H1 (cell line): Measurements from ENCODE around the gene FRY. TPM values are rescaled to one million over a fixed set of nuclear protein-coding genes. Genes with fewer than 3 reads are reported as not detected.

Experiments
- CTCF ChIA-PET: fragments of 300-600 bp; sonication (Branson Sonifier 250); formaldehyde crosslinking; loops from one replicate; lab custom pipeline; 2021; ENCODE audit not compliant: partially characterized antibody; lab: Charles Lee
- POLR2A ChIA-PET: fragments of 300-600 bp; sonication (Branson Sonifier 250); formaldehyde crosslinking; loops from one replicate; lab custom pipeline; 2021; ENCODE audit warnings: inconsistent platforms; ENCODE audit not compliant: partially characterized antibody; lab: Charles Lee
- DNase-seq, 2 experiments: peaks; one replicate each; pipeline versions ENCODE4 v3.0.0 to v3.0.0-alpha.2; 2010 to 2022; ENCODE audit warnings: low spot score in 2 of 2, low read depth in 1 of 2, mixed read lengths in 1 of 2
- FAIRE-seq: peaks from 2 replicates; lab custom pipeline; 2011; peaks lifted over from hg19 to GRCh38; lab: Jason Lieb, UNC
- H2AFZ ChIP-seq: 2 replicates; pipeline ENCODE4 v1.8.1; 2012; ENCODE audit warnings: low read length, inconsistent platforms
- H2AK5ac ChIP-seq: 2 replicates; pipeline ENCODE4 v1.6.1; 2013; ENCODE audit warnings: low read depth, low read length
- H2BK120ac ChIP-seq: replicated peaks from 2 replicates; pipeline ENCODE3; 2013; ENCODE audit warnings: low read depth, low read length, inconsistent platforms
- H2BK12ac ChIP-seq: 2 replicates; pipeline ENCODE4 v1.6.1; 2013; ENCODE audit warnings: low read depth, low read length
- H2BK15ac ChIP-seq: 2 replicates; pipeline ENCODE4 v1.6.1; 2013; ENCODE audit warnings: low read length
- H2BK20ac ChIP-seq: 2 replicates; pipeline ENCODE4 v1.6.1; 2013; ENCODE audit warnings: low read length
- H2BK5ac ChIP-seq: 2 replicates; pipeline ENCODE4 v1.6.1; 2013; ENCODE audit warnings: low read depth, low read length
- H3K14ac ChIP-seq: 2 replicates; pipeline ENCODE4 v1.6.1; 2013; ENCODE audit warnings: inconsistent platforms; ENCODE audit not compliant: insufficient read length
- H3K18ac ChIP-seq: 2 replicates; pipeline ENCODE4 v1.6.1; 2013; ENCODE audit warnings: low read length; ENCODE audit errors: extremely low read depth
- H3K23ac ChIP-seq: 2 replicates; pipeline ENCODE4 v1.6.1; 2013; ENCODE audit warnings: inconsistent platforms; ENCODE audit not compliant: insufficient read length
- H3K23me2 ChIP-seq: 2 replicates; pipeline ENCODE4 v1.6.1; 2013; ENCODE audit warnings: low read depth, low read length
- H3K27ac ChIP-seq: 2 replicates; pipeline ENCODE4 v1.6.1; 2011; ENCODE audit warnings: low read depth, low read length, inconsistent platforms
- H3K27me3 ChIP-seq, 4 experiments: replicated peaks in 1 of 4; 1 replicate in 1 of 4; 2 replicates in 3 of 4; pipeline versions ENCODE4 v1.6.1 to v1.8.1; 2011 to 2013; ENCODE audit warnings: low read length in 3 of 4, mild to moderate bottlenecking in 3 of 4, inconsistent platforms in 2 of 4, mixed read lengths in 2 of 4, moderate library complexity in 1 of 4; ENCODE audit not compliant: control insufficient read depth in 3 of 4, insufficient read depth in 3 of 4; ENCODE audit errors: extremely low read depth in 1 of 4
- H3K36me3 ChIP-seq, 4 experiments: 2 replicates each; pipeline versions ENCODE4 v1.6.1 to v1.8.1; 2011 to 2013; ENCODE audit warnings: mild to moderate bottlenecking in 4 of 4, low read length in 3 of 4, moderate library complexity in 2 of 4, control low read depth in 1 of 4, inconsistent platforms in 1 of 4; ENCODE audit not compliant: insufficient read depth in 4 of 4, control insufficient read depth in 2 of 4
- H3K4ac ChIP-seq: replicated peaks from 2 replicates; pipeline ENCODE3; 2013; ENCODE audit warnings: low read length, low read depth, mixed read lengths, inconsistent platforms; ENCODE audit not compliant: insufficient read length
- H3K4me1 ChIP-seq, 4 experiments: replicated peaks in 1 of 4; 1 replicate in 1 of 4; 2 replicates in 3 of 4; pipeline versions ENCODE4 v1.6.1 to v1.8.1; 2011 to 2013; ENCODE audit warnings: low read length in 3 of 4, inconsistent platforms in 2 of 4, mixed read lengths in 1 of 4; ENCODE audit not compliant: insufficient read depth in 4 of 4, control insufficient read depth in 3 of 4
- H3K4me2 ChIP-seq, 2 experiments: 2 replicates each; pipeline versions ENCODE4 v1.6.1 to v1.8.1; 2011 to 2013; ENCODE audit warnings: low read depth in 2 of 2, low read length in 2 of 2, control low read depth in 1 of 2, inconsistent platforms in 1 of 2, mild to moderate bottlenecking in 1 of 2; ENCODE audit not compliant: insufficient read depth in 1 of 2
- H3K4me3 ChIP-seq, 4 experiments: fragments of 200-600, 300-600 bp in 1 of 4; sonication (generic), shearing (Covaris generic), sonication (Bioruptor Twin) in 1 of 4; 2 replicates each; pipeline versions ENCODE4 v1.5.1 to v1.8.1; 2011 to 2016; ENCODE audit warnings: low read length in 4 of 4, low read depth in 3 of 4, control low read depth in 2 of 4, inconsistent platforms in 2 of 4, mild to moderate bottlenecking in 2 of 4, mixed read lengths in 1 of 4, moderate library complexity in 1 of 4; ENCODE audit not compliant: insufficient read depth in 2 of 4; ENCODE audit errors: extremely low read depth in 1 of 4
- H3K56ac ChIP-seq: replicated peaks from 2 replicates; pipeline ENCODE3; 2013; ENCODE audit warnings: low read depth, mild to moderate bottlenecking, mixed read lengths, low read length, inconsistent platforms; ENCODE audit not compliant: insufficient read length
- H3K79me1 ChIP-seq: 2 replicates; pipeline ENCODE4 v1.6.1; 2013; ENCODE audit warnings: low read depth, low read length, control low read depth
- H3K79me2 ChIP-seq, 2 experiments: 2 replicates each; pipeline versions ENCODE4 v1.6.1 to v1.8.1; 2012 to 2013; ENCODE audit warnings: low read length in 2 of 2, mild to moderate bottlenecking in 2 of 2, inconsistent platforms in 1 of 2; ENCODE audit not compliant: insufficient read depth in 2 of 2, control insufficient read depth in 1 of 2
- H3K9ac ChIP-seq, 4 experiments: replicated peaks in 1 of 4; 1 replicate in 1 of 4; 2 replicates in 3 of 4; pipeline versions ENCODE4 v1.6.1 to v1.8.1; 2011 to 2013; ENCODE audit warnings: low read depth in 3 of 4, low read length in 3 of 4, control low read depth in 2 of 4, mild to moderate bottlenecking in 2 of 4, moderate library complexity in 2 of 4, inconsistent platforms in 1 of 4; ENCODE audit errors: extremely low read depth in 1 of 4
- H3K9me3 ChIP-seq, 2 experiments: 2 replicates each; pipeline versions ENCODE4 v1.6.1 to v1.8.1; 2012 to 2013; ENCODE audit warnings: mild to moderate bottlenecking in 2 of 2, moderate library complexity in 2 of 2, control low read depth in 1 of 2, inconsistent platforms in 1 of 2, low read depth in 1 of 2, low read length in 1 of 2, mixed read lengths in 1 of 2; ENCODE audit not compliant: insufficient read depth in 2 of 2
- H4K20me1 ChIP-seq, 2 experiments: replicated peaks in 1 of 2; 2 replicates each; pipeline versions ENCODE3 to v1.8.1; 2011 to 2013; ENCODE audit warnings: inconsistent platforms in 2 of 2, low read length in 2 of 2, mild to moderate bottlenecking in 1 of 2; ENCODE audit not compliant: insufficient read depth in 2 of 2, control insufficient read depth in 1 of 2
- H4K5ac ChIP-seq: 2 replicates; pipeline ENCODE4 v1.6.1; 2013; ENCODE audit warnings: low read length, low read depth, mixed read lengths, inconsistent platforms; ENCODE audit not compliant: insufficient read length
- H4K8ac ChIP-seq: 2 replicates; pipeline ENCODE4 v1.8.0; 2013; ENCODE audit warnings: mild to moderate bottlenecking, moderate library complexity, low read length, inconsistent platforms; ENCODE audit not compliant: insufficient read depth; ENCODE audit errors: extremely low read depth
- H4K91ac ChIP-seq: replicated peaks from 2 replicates; pipeline ENCODE3; 2013; ENCODE audit warnings: low read length, mixed read lengths, inconsistent platforms; ENCODE audit not compliant: insufficient read length
- BCL11A ChIP-seq, 2 experiments: IDR thresholded peaks; one replicate each; pipeline ENCODE4 v1.6.1; 2011; ENCODE audit warnings: low read depth in 2 of 2, low read length in 2 of 2, mild to moderate bottlenecking in 2 of 2
- RFX5 ChIP-seq: IDR thresholded peaks from 2 replicates; pipeline ENCODE4 v1.6.1; 2011; ENCODE audit warnings: low read depth, low read length, improper control_type of control experiment, borderline replicate concordance
- polyA plus RNA-seq, 7 experiments: library from polyadenylated mRNA; depleted of rRNA in 3 of 7; stranded (reverse) in 5 of 7; unstranded in 2 of 7; fragments of >200 nt in 5 of 7; fragments of 200-250 nt in 2 of 7; gene quantifications; 1 replicate in 5 of 7; 2 replicates in 1 of 7; 4 replicates in 1 of 7; pipeline versions ENCODE4 v1.2.1 to v1.2.3, GENCODE V29; 2011 to 2013; ENCODE audit warnings: missing spikeins in 2 of 7, mixed read lengths in 2 of 7
- total RNA-seq: library from RNA; stranded (reverse); fragmentation: NEBNext Ultra II Directional; extraction: Animal tissue kit (Norgen Biotek cat#: 25700); gene quantifications from 2 replicates; pipeline ENCODE4 v1.2.1, GENCODE V29; 2021

The FRY gene
- total and polyA plus RNA-seq, 2 of the 8 experiments (the other 6 are each of a cell fraction or from before 2014, with no cell fraction given) = 4.3 to 9.2 TPM

- H3K4ac ChIP-seq = no peak overlapping the region
- peaks cover 0 to 35% (median 12%) of the 10 kb centered on the region in 4 experiments; a peak in 4 of 8 replicates for H3K36me3 ChIP-seq
- no peak overlapping the region for H2AFZ ChIP-seq
- H4K20me1 ChIP-seq = no peaks in the 10 kb centered on the region
- no peaks in the 10 kb centered on the region for H3K4me1 ChIP-seq
- no peak overlapping the region for H3K9ac ChIP-seq
- H3K18ac ChIP-seq = no peak overlapping the region
- no peak overlapping the region for H3K4me2 ChIP-seq
- H3K9me3 ChIP-seq = no peaks in the 10 kb centered on the region
- DNase-seq = no peak
- no peak overlapping the region for H2AK5ac ChIP-seq
- H3K27me3 ChIP-seq = no peaks in the 10 kb centered on the region
- no peaks in the 10 kb centered on the region for H3K79me2 ChIP-seq
- ChIA-PET POLR2A (interaction anchor here (1.6 to 2.4 kb wide), 2 partner anchors 8 to 9 kb away, joined by 4 to 8 read pairs; partner anchors contain the start of genes BRCA2 and ZAR1L), CTCF (interaction anchor here (1.1 kb wide), 1 partner anchor 11 kb away, joined by 3 read pairs; no protein-coding TSS in a partner anchor)
- H3K23ac ChIP-seq = no peak overlapping the region
- no peaks in the 10 kb centered on the region for H3K23me2 ChIP-seq
- H3K27ac ChIP-seq = no peak overlapping the region
- no peak overlapping the region for H2BK20ac ChIP-seq
- no peak overlapping the region for H3K14ac ChIP-seq
- H2BK5ac ChIP-seq = no peak overlapping the region
- H3K79me1 ChIP-seq = no peaks in the 10 kb centered on the region
- no peak for FAIRE-seq
- H3K4me3 ChIP-seq = no peak overlapping the region
- H2BK120ac ChIP-seq = no peak overlapping the region
- H3K56ac ChIP-seq = no peak overlapping the region
- H2BK12ac ChIP-seq = no peak overlapping the region
- no peak overlapping the region for H4K91ac ChIP-seq
- no peak overlapping the region for H4K5ac ChIP-seq
- no peak overlapping the region for H4K8ac ChIP-seq
- no peak overlapping the region for H2BK15ac ChIP-seq
- TF ChIP-seq BCL11A (IDR thresholded peaks at IDR 0.05; ENCODE audit: low read depth in 2 of 2, low read length in 2 of 2) (no peak), RFX5 (no peak)
Measured at GRCh38 chr13:32323912-32324311, 292.3 kb downstream of the FRY start.
